Measurements from ENCODE around the gene CEMP1.

The CEMP1 gene

DNA sequence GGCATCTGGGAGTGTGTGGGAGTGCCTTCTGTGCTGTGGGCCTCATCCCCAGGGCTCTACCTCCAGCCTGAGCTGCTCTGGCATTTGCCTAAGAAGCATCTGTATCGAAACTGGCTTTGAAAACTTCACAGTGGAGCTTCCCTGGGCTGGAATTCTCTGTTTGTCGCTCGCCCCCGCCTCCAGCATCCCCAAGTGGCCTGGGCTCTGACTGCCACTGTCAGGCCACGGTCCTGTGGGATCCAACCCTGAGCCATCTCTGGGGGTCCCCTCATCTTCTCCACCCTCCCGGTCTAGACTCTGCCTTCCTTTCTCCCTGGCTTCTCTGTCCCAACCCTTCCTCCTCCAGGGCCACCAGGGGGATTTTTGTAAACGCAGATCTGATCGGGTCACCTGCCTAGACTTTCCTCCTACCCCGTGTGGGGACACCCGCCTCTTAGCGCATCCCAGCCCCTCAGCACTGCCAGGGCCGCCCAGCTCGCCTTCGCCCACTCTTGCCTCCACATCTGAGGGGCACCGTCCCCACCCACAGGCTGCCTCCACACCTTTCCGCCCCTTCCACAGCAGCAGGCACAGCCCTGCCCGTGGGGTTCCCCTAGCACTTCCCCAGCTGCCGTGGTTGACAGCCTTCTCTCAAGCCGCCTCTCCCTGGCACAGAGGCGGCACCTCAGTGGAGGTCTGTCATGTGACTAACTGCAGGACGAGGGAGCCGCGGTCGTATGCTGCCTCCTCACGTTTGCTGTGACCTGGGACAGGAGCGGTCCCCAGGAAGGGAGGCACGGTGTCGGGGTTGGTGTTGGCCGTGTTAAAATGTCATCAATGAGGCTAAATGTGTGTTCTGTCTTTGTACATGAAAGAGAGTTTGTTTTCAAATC lies 44.3 kb downstream of the CEMP1 start:
- no peak for DNase-seq (ENCODE audit: low read depth)

GRCh38 chr16:2485811-2486507 lies 45.2 kb downstream of the CEMP1 start:
- no peak for DNase-seq (ENCODE audit: low read depth)

- DNase-seq (ENCODE audit: low read depth), result no peak
Measured at GRCh38 chr16:2484898-2485508, 46.2 kb downstream of the CEMP1 start.

GRCh38 chr16:2483939-2484897 lies 47.0 kb downstream of the CEMP1 start:
- DNase-seq (ENCODE audit: low read depth), result no peak

DNA sequence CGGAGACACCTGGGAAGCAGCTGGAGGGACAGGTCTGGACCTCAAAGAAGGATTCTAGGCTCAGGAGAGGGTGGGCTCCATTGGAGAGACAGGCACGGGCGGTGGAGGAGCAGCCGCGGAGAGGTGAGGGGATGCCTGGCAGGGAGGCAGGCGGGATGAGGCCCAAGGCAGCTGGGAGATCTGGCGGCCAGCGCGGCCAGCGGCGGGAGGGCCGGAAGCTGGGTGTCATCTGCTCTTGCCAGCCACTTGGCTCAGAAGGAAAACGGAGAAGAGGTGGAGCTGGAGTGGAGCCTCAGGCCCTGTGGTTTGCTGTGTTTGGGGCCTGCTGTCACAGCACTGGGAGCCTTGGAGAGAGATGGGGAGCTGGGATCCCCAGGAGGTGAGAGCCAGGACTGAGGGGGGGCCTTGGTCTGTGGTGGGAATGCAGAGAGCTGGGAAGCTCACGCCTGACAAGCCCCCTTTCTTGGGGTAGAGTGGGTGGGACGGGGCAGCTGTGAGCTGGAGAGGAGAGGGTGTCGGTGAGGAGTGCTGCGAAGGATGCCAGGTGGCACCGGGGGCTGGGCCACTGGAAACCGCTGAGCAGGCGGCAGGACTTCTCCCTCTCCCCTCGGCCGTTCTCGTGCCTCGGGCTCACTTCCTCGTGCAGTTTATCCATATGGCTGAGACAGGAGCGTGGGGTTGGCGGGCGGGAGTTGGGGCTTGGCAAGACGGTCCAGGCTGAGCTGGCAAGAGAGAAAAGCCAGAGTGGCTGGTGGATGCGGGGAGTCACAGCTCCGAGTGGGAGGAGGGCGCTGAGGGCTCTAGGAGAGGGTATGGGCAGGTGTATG lies 48.3 kb downstream of the CEMP1 start:
- no peak for DNase-seq (ENCODE audit: low read depth)

GRCh38 chr16:2482249-2482648 lies 49.0 kb downstream of the CEMP1 start:
- DNase-seq (ENCODE audit: low read depth), result no peak

GRCh38 chr16:2481676-2482075 lies 49.5 kb downstream of the CEMP1 start:
- DNase-seq (ENCODE audit: low read depth), result no peak

GRCh38 chr16:2480948-2481347 lies 50.3 kb downstream of the CEMP1 start:
- DNase-seq (ENCODE audit: low read depth), result no peak

Data from non-pigmented ciliary epithelial cell (primary cell).